ENCODE data around the gene CCR4. TPM values are rescaled to one million over a fixed set of nuclear protein-coding genes. Genes with fewer than 3 reads are reported as not detected.

The CCR4 gene
- total and polyA plus RNA-seq, 9 of the 15 experiments (the other 6 are each of a cell fraction or from before 2014, with no cell fraction given) = 0.04 to 0.47 (median 0.25) TPM; not detected in 1

DNA sequence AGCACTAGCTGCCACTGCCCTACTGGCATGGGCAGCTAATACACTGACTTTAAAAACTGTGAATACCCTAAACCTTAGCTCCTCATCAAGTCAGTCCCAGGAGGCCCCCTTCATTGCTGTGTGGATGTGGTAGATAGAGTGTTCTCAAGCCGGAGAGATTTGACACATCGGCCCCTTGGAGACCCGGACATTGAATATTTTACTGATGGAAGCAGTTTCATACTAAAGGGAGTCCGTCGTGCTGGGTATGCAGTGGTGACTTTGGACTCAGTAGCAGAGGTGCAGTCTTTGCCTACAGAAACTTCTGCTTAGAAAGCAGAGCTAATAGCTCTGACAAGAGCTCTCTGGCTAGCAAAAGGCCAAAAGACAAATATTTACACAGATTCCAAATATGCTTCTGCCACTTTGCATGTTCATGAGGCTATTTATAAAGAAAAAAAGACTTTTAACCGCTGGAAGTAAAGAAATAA is 17.5 kb downstream of the CCR4 start:
- FAIRE-seq (no peak), ATAC-seq (no peak), DNase-seq (ENCODE audit: extremely low read depth in 1 of 4, low spot score in 3 of 4) (no peak)
- H3K9ac ChIP-seq (ENCODE audit: insufficient read depth in 1 of 2, low read depth in 2 of 2, low read length in 2 of 2) = no peak overlapping the region
- TF ChIP-seq SLC30A9 (CRISPR knock-in tag; IDR thresholded peaks at IDR 0.05) = no peak
- TF ChIP-seq, protein P1, sequence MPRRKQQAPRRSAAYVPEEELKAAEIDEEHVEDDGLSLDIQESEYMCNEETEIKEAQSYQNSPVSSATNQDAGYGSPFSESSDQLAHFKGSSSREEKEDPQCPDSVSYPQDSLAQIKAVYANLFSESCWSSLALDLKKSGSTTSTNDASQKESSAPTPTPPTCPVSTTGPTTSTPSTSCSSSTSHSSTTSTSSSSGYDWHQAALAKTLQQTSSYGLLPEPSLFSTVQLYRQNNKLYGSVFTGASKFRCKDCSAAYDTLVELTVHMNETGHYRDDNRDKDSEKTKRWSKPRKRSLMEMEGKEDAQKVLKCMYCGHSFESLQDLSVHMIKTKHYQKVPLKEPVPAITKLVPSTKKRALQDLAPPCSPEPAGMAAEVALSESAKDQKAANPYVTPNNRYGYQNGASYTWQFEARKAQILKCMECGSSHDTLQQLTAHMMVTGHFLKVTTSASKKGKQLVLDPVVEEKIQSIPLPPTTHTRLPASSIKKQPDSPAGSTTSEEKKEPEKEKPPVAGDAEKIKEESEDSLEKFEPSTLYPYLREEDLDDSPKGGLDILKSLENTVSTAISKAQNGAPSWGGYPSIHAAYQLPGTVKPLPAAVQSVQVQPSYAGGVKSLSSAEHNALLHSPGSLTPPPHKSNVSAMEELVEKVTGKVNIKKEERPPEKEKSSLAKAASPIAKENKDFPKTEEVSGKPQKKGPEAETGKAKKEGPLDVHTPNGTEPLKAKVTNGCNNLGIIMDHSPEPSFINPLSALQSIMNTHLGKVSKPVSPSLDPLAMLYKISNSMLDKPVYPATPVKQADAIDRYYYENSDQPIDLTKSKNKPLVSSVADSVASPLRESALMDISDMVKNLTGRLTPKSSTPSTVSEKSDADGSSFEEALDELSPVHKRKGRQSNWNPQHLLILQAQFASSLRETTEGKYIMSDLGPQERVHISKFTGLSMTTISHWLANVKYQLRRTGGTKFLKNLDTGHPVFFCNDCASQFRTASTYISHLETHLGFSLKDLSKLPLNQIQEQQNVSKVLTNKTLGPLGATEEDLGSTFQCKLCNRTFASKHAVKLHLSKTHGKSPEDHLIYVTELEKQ (CRISPR knock-in tag; IDR thresholded peaks at IDR 0.05) = no peak
- no peaks in the 10 kb centered on the region for H3K79me2 ChIP-seq (ENCODE audit: control insufficient read depth, insufficient read depth, low read length)
- H3K9me3 ChIP-seq (replicated peaks; ENCODE audit: control insufficient read depth, insufficient read depth, low read depth, low read length) = peaks cover 12% of the 10 kb centered on the region; the same call in 1 of the 2 replicates
- WGBS (ENCODE audit: insufficient coverage, low coverage, missing lambda C conversion rate) = 69% methylated on average over 6 of the region's 6 CpGs
- H3K36me3 ChIP-seq (ENCODE audit: control insufficient read depth, insufficient read depth, low read length) = no peaks in the 10 kb centered on the region
- no peaks in the 10 kb centered on the region for H3K27me3 ChIP-seq (ENCODE audit: control insufficient read depth in 2 of 2, insufficient read depth in 2 of 2, low read length in 2 of 2)
- no peak overlapping the region for H3K27ac ChIP-seq (ENCODE audit: extremely low read depth, low read depth, low read length)
- POLR2A ChIA-PET = interaction anchor here (1.0 to 1.4 kb wide), 2 partner anchors 10 to 11 kb away, joined by 3 read pairs; no protein-coding TSS in a partner anchor
- in situ Hi-C loops (cut with MboI) (no loop called here), intact Hi-C loops (cut with micrococcal nuclease) (no loop called here)
- no peak overlapping the region for H3K4me2 ChIP-seq (ENCODE audit: insufficient read depth, low read length)
- H4K20me1 ChIP-seq (replicated peaks; ENCODE audit: control insufficient read depth, insufficient read depth, low read length) = no peaks in the 10 kb centered on the region
- no peaks in the 10 kb centered on the region for H3K9me1 ChIP-seq (ENCODE audit: control insufficient read depth, insufficient read depth, low read length)
- BruUV-seq (replicated peaks) = no TSS peak
- CTCF ChIA-PET (ENCODE audit: low intra/inter-chr PET ratio) = no interaction called here
- H3K4me3 ChIP-seq = no peak overlapping the region
- H2AFZ ChIP-seq (ENCODE audit: low read depth, low read length) = peak overlapping the region; percentile 20
- peaks cover 5 to 28% of the 10 kb centered on the region in 2 experiments; a peak in 4 of 5 replicates for H3K4me1 ChIP-seq (replicated peaks in 1 of 2; ENCODE audit: control insufficient read depth in 2 of 2, insufficient read depth in 2 of 2, low read length in 2 of 2)

Data from K562 (cell line).